ENCODE results near the gene WDR82. TPM values are rescaled to one million over a fixed set of nuclear protein-coding genes. Genes with fewer than 3 reads are reported as not detected.

The WDR82 gene
- total RNA-seq, 1 donor from 2014 or later, result 61.7 TPM

GRCh38 chr3:52238193-52238760 is 40.2 kb downstream of the WDR82 start:
- DNase-seq, result no peak

GRCh38 chr3:52237657-52238172 is 40.7 kb downstream of the WDR82 start:
- DNase-seq, result no peak

- no peak for DNase-seq
These were observed 41.3 kb downstream of the WDR82 start for GRCh38 chr3:52237006-52237656.

- no peak for DNase-seq
These were observed 42.0 kb downstream of the WDR82 start for GRCh38 chr3:52236424-52236886.

GRCh38 chr3:52234516-52235447 is 43.7 kb downstream of the WDR82 start:
- no peak for DNase-seq

- no peak for DNase-seq
These were observed 44.5 kb downstream of the WDR82 start for GRCh38 chr3:52233968-52234367.

GRCh38 chr3:52233108-52233591 is 45.3 kb downstream of the WDR82 start:
- DNase-seq, result no peak

GRCh38 chr3:52232279-52233107 is 46.0 kb downstream of the WDR82 start:
- no peak for DNase-seq

GRCh38 chr3:52231502-52232278 is 46.8 kb downstream of the WDR82 start:
- no peak for DNase-seq

GRCh38 chr3:52230889-52231499 is 47.5 kb downstream of the WDR82 start:
- DNase-seq, result no peak

- no peak for DNase-seq
These were observed 48.0 kb downstream of the WDR82 start for GRCh38 chr3:52230461-52230860.

- no peak for DNase-seq
These were observed 48.8 kb downstream of the WDR82 start for GRCh38 chr3:52229656-52230055.

GRCh38 chr3:52228751-52229291 is 49.6 kb downstream of the WDR82 start:
- no peak for DNase-seq

- DNase-seq, result no peak
These were observed 50.2 kb downstream of the WDR82 start for GRCh38 chr3:52228266-52228665.

- no peak for DNase-seq
These were observed 50.7 kb downstream of the WDR82 start for GRCh38 chr3:52227766-52228165.

GRCh38 chr3:52227117-52227516 is 51.3 kb downstream of the WDR82 start:
- DNase-seq, result no peak

- DNase-seq, result no peak
These were observed 52.1 kb downstream of the WDR82 start for GRCh38 chr3:52226229-52226817.

- DNase-seq, result no peak
These were observed 52.8 kb downstream of the WDR82 start, which contains the start of gene TLR9 for GRCh38 chr3:52225452-52226228. TSS of gene TLR9 (minus strand) at chr3:52225645. CDS start at chr3:52225529, 116 bp downstream.
